Brain microvascular endothelial cell (primary cell): ENCODE measurements around the gene PEAK1.
"Not testable (repeated sequence)": the region's sequence is repeated elsewhere in the genome, so short reads cannot be mapped to it uniquely, and the experiment has no call there.

ENCODE experiments used
- DNase-seq: peaks from one replicate; pipeline ENCODE4 v3.0.0-alpha.2; 2020
- H3K27ac ChIP-seq: fragments of 250-450 bp; sonication (Bioruptor Pico); 2 replicates; pipeline ENCODE4 v1.5.1; 2020; ENCODE audit warnings: mild to moderate bottlenecking, moderate library complexity
- H3K27me3 ChIP-seq: fragments of 250-450 bp; sonication (Bioruptor Pico); replicated peaks from 2 replicates; pipeline ENCODE4 v1.5.1; 2020; ENCODE audit warnings: mild to moderate bottlenecking
- H3K36me3 ChIP-seq: fragments of 250-450 bp; sonication (Bioruptor Pico); replicated peaks from 2 replicates; pipeline ENCODE4 v1.5.1; 2020; ENCODE audit warnings: mild to moderate bottlenecking
- H3K4me3 ChIP-seq: 2 replicates; pipeline ENCODE4 v1.5.1; 2011; ENCODE audit warnings: low read depth, mild to moderate bottlenecking, control low read depth, low read length, moderate library complexity
- CTCF ChIP-seq: IDR thresholded peaks from 2 replicates; pipeline ENCODE4 v1.5.1; 2011; ENCODE audit warnings: low read depth, mild to moderate bottlenecking, moderate library complexity, low read length, control low read depth, inconsistent platforms; ENCODE audit errors: missing control alignments
- in situ Hi-C: cut with HindIII; loops from 2 replicates; pipeline ENCODE4 v1.10.0; 2017; ENCODE audit warnings: low sequenced_read_pairs, low pct_ligation_motif_present

PEAK1 gene

GRCh38 chr15:77180757-77181156 lies 239.1 kb downstream of the PEAK1 start:
- H3K27me3 ChIP-seq: no peaks in the 10 kb centered on the region
- DNase-seq: no peak

GRCh38 chr15:77180270-77180669 lies 239.6 kb downstream of the PEAK1 start:
- Histone ChIP-seq H3K27ac (no peak overlapping the region), H3K27me3 (no peaks in the 10 kb centered on the region), H3K36me3 (peaks cover 22% of the 10 kb centered on the region), H3K4me3 (no peak overlapping the region)
- in situ Hi-C loops: no loop called here
- TF ChIP-seq CTCF: no peak
- no peak for DNase-seq

More at GRCh38 chr15:77180757-77181156, 239.1 kb downstream of the PEAK1 start:
- H3K36me3 ChIP-seq: peaks cover 22% of the 10 kb centered on the region
- H3K4me3 ChIP-seq: no peak overlapping the region
- TF ChIP-seq CTCF: no peak
- no peak overlapping the region for H3K27ac ChIP-seq
- in situ Hi-C loops: no loop called here

GRCh38 chr15:77179541-77179998 lies 240.3 kb downstream of the PEAK1 start:
- in situ Hi-C loops: no loop called here
- H3K27me3 ChIP-seq: no peaks in the 10 kb centered on the region
- H3K36me3 ChIP-seq: peaks cover 22% of the 10 kb centered on the region
- DNase-seq: no peak
- TF ChIP-seq CTCF: no peak
- H3K4me3 ChIP-seq: no peak overlapping the region
- no peak overlapping the region for H3K27ac ChIP-seq

- H3K4me3 ChIP-seq: no peak overlapping the region
- TF ChIP-seq CTCF: no peak
- H3K27ac ChIP-seq: no peak overlapping the region
- in situ Hi-C loops: no loop called here
- peaks cover 22% of the 10 kb centered on the region for H3K36me3 ChIP-seq
- no peak for DNase-seq
- no peaks in the 10 kb centered on the region for H3K27me3 ChIP-seq
These were observed 241.5 kb downstream of the PEAK1 start for GRCh38 chr15:77178411-77178810.

GRCh38 chr15:77176148-77176547 lies 243.8 kb downstream of the PEAK1 start:
- in situ Hi-C loops, H3K27me3 ChIP-seq, H3K4me3 ChIP-seq, DNase-seq, H3K27ac ChIP-seq: not testable (repeated sequence)
- H3K36me3 ChIP-seq: peaks cover 22% of the 10 kb centered on the region

GRCh38 chr15:77173487-77173886 lies 246.4 kb downstream of the PEAK1 start:
- Histone ChIP-seq H3K4me3 (no peak overlapping the region), H3K36me3 (no peaks in the 10 kb centered on the region), H3K27me3 (no peaks in the 10 kb centered on the region), H3K27ac (no peak overlapping the region)
- no peak for TF ChIP-seq CTCF
- no peak for DNase-seq
- in situ Hi-C loops: no loop called here
